GM23248 (cell line): ENCODE data around the gene GPR108. TPM values are rescaled to one million over a fixed set of nuclear protein-coding genes. Genes with fewer than 3 reads are reported as not detected.

Experiments
- DNase-seq: peaks from one replicate; pipeline ENCODE4 v3.0.0-alpha.2; 2015
- H2AFZ ChIP-seq: fragments of 200-600 bp; sonication (generic); 2 replicates; pipeline ENCODE4 v1.6.1; 2016; ENCODE audit warnings: antibody characterized with exemption
- H3F3A ChIP-seq: fragments of 200-600 bp; sonication (generic); 2 replicates; pipeline ENCODE4 v1.6.1; 2016; ENCODE audit warnings: mild to moderate bottlenecking, antibody characterized with exemption, mixed run types; ENCODE audit not compliant: insufficient read depth
- H3K27ac ChIP-seq: fragments of 200-600 bp; sonication (generic); 2 replicates; pipeline ENCODE4 v1.5.1; 2016; ENCODE audit warnings: mild to moderate bottlenecking
- H3K27me3 ChIP-seq: fragments of 200-600 bp; sonication (generic); replicated peaks from 2 replicates; pipeline ENCODE4 v1.6.1; 2016; ENCODE audit warnings: mild to moderate bottlenecking; ENCODE audit not compliant: insufficient read depth
- H3K36me3 ChIP-seq: fragments of 200-600 bp; sonication (generic); 2 replicates; pipeline ENCODE4 v1.6.1; 2016; ENCODE audit warnings: low read depth, mild to moderate bottlenecking
- H3K4me1 ChIP-seq: fragments of 200-600 bp; sonication (generic); 2 replicates; pipeline ENCODE4 v1.6.1; 2016; ENCODE audit warnings: mild to moderate bottlenecking; ENCODE audit not compliant: insufficient read depth
- H3K4me2 ChIP-seq: fragments of 200-600 bp; sonication (generic); one replicate; pipeline ENCODE4 v1.6.1; 2016; ENCODE audit warnings: mild to moderate bottlenecking; ENCODE audit not compliant: unreplicated experiment
- H3K4me3 ChIP-seq: fragments of 200-600 bp; sonication (generic); 2 replicates; pipeline ENCODE4 v1.5.1; 2016; ENCODE audit warnings: mild to moderate bottlenecking
- H3K79me2 ChIP-seq: fragments of 200-600 bp; sonication (generic); 2 replicates; pipeline ENCODE4 v1.6.1; 2016; ENCODE audit warnings: mild to moderate bottlenecking; ENCODE audit not compliant: insufficient read depth
- H3K9ac ChIP-seq: fragments of 200-600 bp; sonication (generic); 2 replicates; pipeline ENCODE4 v1.6.1; 2016; ENCODE audit warnings: mild to moderate bottlenecking
- H3K9me2 ChIP-seq: fragments of 200-600 bp; sonication (generic); 2 replicates; pipeline ENCODE4 v1.6.1; 2016; ENCODE audit warnings: mixed run types, mild to moderate bottlenecking, moderate library complexity; ENCODE audit not compliant: insufficient read depth
- H3K9me3 ChIP-seq: fragments of 200-600 bp; sonication (generic); one replicate; pipeline ENCODE4 v1.6.1; 2017; ENCODE audit warnings: low read depth
- H4K20me1 ChIP-seq: fragments of 200-600 bp; sonication (generic); 2 replicates; pipeline ENCODE4 v1.6.0; 2016; ENCODE audit not compliant: insufficient read depth
- EZH2 ChIP-seq: fragments of 200-600 bp; sonication (generic); IDR thresholded peaks from 2 replicates; pipeline ENCODE4 v1.6.1; 2018; ENCODE audit warnings: antibody characterized with exemption, mild to moderate bottlenecking; ENCODE audit not compliant: insufficient read depth, poor library complexity, severe bottlenecking
- EZH2phosphoT487 ChIP-seq: fragments of 200-600 bp; sonication (generic); IDR thresholded peaks from 2 replicates; pipeline ENCODE4 v1.6.1; 2018; ENCODE audit warnings: antibody characterized with exemption, moderate library complexity, mild to moderate bottlenecking, low read depth; ENCODE audit not compliant: insufficient read depth
- WGBS, 2 experiments: methylation state at CpG; one replicate each; pipeline ENCODE4 v1.1.6; 2015 to 2017; ENCODE audit warnings: low lambda C conversion rate in 2 of 2, low coverage in 1 of 2; ENCODE audit errors: missing lambda C conversion rate in 2 of 2; 5-methylcytosine and 5-hydroxymethylcytosine counted together
- in situ Hi-C: fragments of 300-500 bp; cut with MboI; formaldehyde crosslinking; loops from 2 replicates; pipeline ENCODE4 v1.15.0; 2020
- polyA plus RNA-seq: library from polyadenylated mRNA; unstranded; fragments of >200 nt; fragmentation: Nextera tagmentation; extraction: Ambion mirVana; gene quantifications from 2 replicates; pipeline ENCODE4 v1.2.1, GENCODE V29; 2016
- total RNA-seq: library from RNA; depleted of rRNA; stranded (reverse); fragments of >200 nt; shearing (Covaris generic); gene quantifications from 2 replicates; pipeline ENCODE4 v1.2.3, GENCODE V29; 2014

The GPR108 gene
- total and polyA plus RNA-seq, 2 experiments from 2014 or later = 75.7 to 78.8 TPM

- peaks cover 11% of the 10 kb centered on the region for H3K79me2 ChIP-seq
- 81% methylated on average over 18 to 19 of the region's 20 CpGs for WGBS, 2 experiments
- no peaks in the 10 kb centered on the region for H3K9me3 ChIP-seq
- no peak for DNase-seq
- no peaks in the 10 kb centered on the region for H3K9me2 ChIP-seq
- H3K4me2 ChIP-seq = no peak overlapping the region
- no peak overlapping the region for H3K27ac ChIP-seq
- H3F3A ChIP-seq = peaks cover 18% of the 10 kb centered on the region
- H3K4me3 ChIP-seq = no peak overlapping the region
- no peaks in the 10 kb centered on the region for H4K20me1 ChIP-seq
- H3K27me3 ChIP-seq = no peaks in the 10 kb centered on the region
- H3K9ac ChIP-seq = no peak overlapping the region
- in situ Hi-C loops = no loop called here
- peaks cover 24% of the 10 kb centered on the region for H3K4me1 ChIP-seq
- no peak for TF ChIP-seq EZH2phosphoT487
- no peak overlapping the region for H2AFZ ChIP-seq
- H3K36me3 ChIP-seq = no peaks in the 10 kb centered on the region
These were observed 3.2 kb downstream of the GPR108 start for GRCh38 chr19:6734096-6734696.

- H3K27me3 ChIP-seq = no peaks in the 10 kb centered on the region
- no peaks in the 10 kb centered on the region for H3K9me3 ChIP-seq
- DNase-seq = no peak
- H2AFZ ChIP-seq = no peak overlapping the region
- no peak overlapping the region for H3K4me3 ChIP-seq
- no peaks in the 10 kb centered on the region for H4K20me1 ChIP-seq
- in situ Hi-C loops = no loop called here
- no peak overlapping the region for H3K9ac ChIP-seq
- H3K4me2 ChIP-seq = no peak overlapping the region
- TF ChIP-seq EZH2phosphoT487 = no peak
- no peak for TF ChIP-seq EZH2
- peaks cover 11% of the 10 kb centered on the region for H3K79me2 ChIP-seq
- 86 to 92% methylated on average over 22 to 29 of the region's 29 CpGs for WGBS, 2 experiments
- H3K4me1 ChIP-seq = peaks cover 17% of the 10 kb centered on the region
- peaks cover 13% of the 10 kb centered on the region for H3F3A ChIP-seq
- no peaks in the 10 kb centered on the region for H3K9me2 ChIP-seq
- H3K36me3 ChIP-seq = no peaks in the 10 kb centered on the region
- no peak overlapping the region for H3K27ac ChIP-seq
These were observed 3.9 kb downstream of the GPR108 start for GRCh38 chr19:6733338-6734095.

GRCh38 chr19:6732803-6733337, 4.5 kb downstream of the GPR108 start:
- WGBS, 2 experiments = 83 to 90% methylated on average over 13 to 21 of the region's 21 CpGs
- no peak for TF ChIP-seq EZH2phosphoT487
- TF ChIP-seq EZH2 = no peak
- in situ Hi-C loops = no loop called here
- Histone ChIP-seq H3K4me2 (no peak overlapping the region), H3K9me2 (no peaks in the 10 kb centered on the region), H3F3A (peaks cover 6% of the 10 kb centered on the region), H2AFZ (no peak overlapping the region), H3K4me1 (peaks cover 11% of the 10 kb centered on the region; the same call in 1 of the 2 replicates), H4K20me1 (no peaks in the 10 kb centered on the region), H3K4me3 (no peak overlapping the region), H3K9me3 (no peaks in the 10 kb centered on the region), H3K79me2 (peaks cover 11% of the 10 kb centered on the region), H3K27me3 (no peaks in the 10 kb centered on the region), H3K36me3 (no peaks in the 10 kb centered on the region), H3K9ac (no peak overlapping the region), H3K27ac (no peak overlapping the region)
- DNase-seq = no peak

- Histone ChIP-seq H3K36me3 (no peaks in the 10 kb centered on the region), H3K4me1 (0 out of 2 replicates have a peak, but pooled peaks cover 10% of the 10 kb centered on the region), H3K9ac (no peak overlapping the region), H2AFZ (no peak overlapping the region), H4K20me1 (no peaks in the 10 kb centered on the region), H3K79me2 (peaks cover 11% of the 10 kb centered on the region), H3F3A (peaks cover 6% of the 10 kb centered on the region; the same call in 1 of the 2 replicates), H3K27me3 (no peaks in the 10 kb centered on the region), H3K4me2 (no peak overlapping the region), H3K9me2 (no peaks in the 10 kb centered on the region), H3K27ac (no peak overlapping the region), H3K9me3 (no peaks in the 10 kb centered on the region), H3K4me3 (no peak overlapping the region)
- TF ChIP-seq EZH2phosphoT487 (no peak), EZH2 (no peak)
- in situ Hi-C loops = no loop called here
- WGBS, 2 experiments = 82 to 86% methylated on average over 12 to 18 of the region's 22 CpGs
- no peak for DNase-seq
These were observed 5.6 kb downstream of the GPR108 start for GRCh38 chr19:6731822-6732221.
